Activated T-helper 17 cell treated with anti-CD3 and anti-CD28 coated beads, Interleukin-2, amount 50 U/mL, for 72 hours (primary cell): Measurements from ENCODE around the gene AFP. TPM values are rescaled to one million over a fixed set of nuclear protein-coding genes. Genes with fewer than 3 reads are reported as not detected.

Experiments used
- ATAC-seq: fragments of 150-1000 bp; cut with Tn5 transposase; replicated peaks from 2 replicates; pipeline ENCODE4 v1.10.0; 2021; ENCODE audit warnings: mild to moderate bottlenecking, moderate library complexity
- H3K27ac Mint-ChIP-seq: one replicate; pipeline ENCODE4 v1.8.0; 2022; ENCODE audit warnings: mixed read lengths
- H3K27me3 Mint-ChIP-seq: one replicate; pipeline ENCODE4 v1.8.0; 2022; ENCODE audit warnings: mixed read lengths
- H3K36me3 Mint-ChIP-seq: one replicate; pipeline ENCODE4 v1.8.0; 2022; ENCODE audit warnings: low read depth, mild to moderate bottlenecking, mixed read lengths
- H3K4me1 Mint-ChIP-seq: one replicate; pipeline ENCODE4 v1.8.0; 2022; ENCODE audit warnings: mixed read lengths
- H3K4me3 Mint-ChIP-seq: one replicate; pipeline ENCODE4 v1.8.0; 2022; ENCODE audit warnings: mild to moderate bottlenecking, mixed read lengths
- H3K9me3 Mint-ChIP-seq: one replicate; pipeline ENCODE4 v1.8.0; 2022; ENCODE audit warnings: mixed read lengths
- total RNA-seq, 2 donors: library from RNA; stranded (reverse); gene quantifications; one replicate each; pipeline ENCODE4 v1.2.3, GENCODE V29; 2022

The AFP gene
- total RNA-seq, 2 donors from 2014 or later = not detected

- no peak overlapping the region for H3K4me3 Mint-ChIP-seq
- H3K27ac Mint-ChIP-seq = no peak overlapping the region
- no peaks in the 10 kb centered on the region for H3K36me3 Mint-ChIP-seq
- H3K9me3 Mint-ChIP-seq = no peaks in the 10 kb centered on the region
- H3K4me1 Mint-ChIP-seq = no peaks in the 10 kb centered on the region
- no peak for ATAC-seq
- H3K27me3 Mint-ChIP-seq = no peaks in the 10 kb centered on the region
These were observed 26.8 kb upstream of the AFP start for GRCh38 chr4:73409012-73409862.

- Mint-ChIP-seq H3K36me3 (no peaks in the 10 kb centered on the region), H3K4me1 (no peaks in the 10 kb centered on the region), H3K4me3 (no peak overlapping the region), H3K27me3 (no peaks in the 10 kb centered on the region), H3K27ac (no peak overlapping the region), H3K9me3 (no peaks in the 10 kb centered on the region)
- ATAC-seq = no peak
These were observed 26.0 kb upstream of the AFP start for GRCh38 chr4:73409978-73410548.

- Mint-ChIP-seq H3K27me3 (no peaks in the 10 kb centered on the region), H3K4me1 (no peaks in the 10 kb centered on the region), H3K27ac (no peak overlapping the region), H3K4me3 (no peak overlapping the region), H3K36me3 (no peaks in the 10 kb centered on the region), H3K9me3 (no peaks in the 10 kb centered on the region)
- no peak for ATAC-seq
These were observed 24.9 kb upstream of the AFP start for GRCh38 chr4:73410916-73411730.

- Mint-ChIP-seq H3K27ac (no peak overlapping the region), H3K9me3 (no peaks in the 10 kb centered on the region), H3K36me3 (no peaks in the 10 kb centered on the region), H3K4me1 (no peaks in the 10 kb centered on the region), H3K4me3 (no peak overlapping the region), H3K27me3 (no peaks in the 10 kb centered on the region)
- no peak for ATAC-seq
These were observed 24.1 kb upstream of the AFP start for GRCh38 chr4:73411731-73412414.

- Mint-ChIP-seq H3K27me3 (no peaks in the 10 kb centered on the region), H3K4me1 (no peaks in the 10 kb centered on the region), H3K27ac (no peak overlapping the region), H3K4me3 (no peak overlapping the region), H3K36me3 (no peaks in the 10 kb centered on the region), H3K9me3 (no peaks in the 10 kb centered on the region)
- no peak for ATAC-seq
These were observed 22.7 kb upstream of the AFP start for GRCh38 chr4:73413294-73413755.

- no peak for ATAC-seq
- no peak overlapping the region for H3K4me3 Mint-ChIP-seq
- H3K9me3 Mint-ChIP-seq = no peaks in the 10 kb centered on the region
- no peak overlapping the region for H3K27ac Mint-ChIP-seq
- no peaks in the 10 kb centered on the region for H3K27me3 Mint-ChIP-seq
- no peaks in the 10 kb centered on the region for H3K4me1 Mint-ChIP-seq
- no peaks in the 10 kb centered on the region for H3K36me3 Mint-ChIP-seq
These were observed 21.1 kb upstream of the AFP start for GRCh38 chr4:73414936-73415271.

- H3K9me3 Mint-ChIP-seq = no peaks in the 10 kb centered on the region
- no peaks in the 10 kb centered on the region for H3K36me3 Mint-ChIP-seq
- no peaks in the 10 kb centered on the region for H3K4me1 Mint-ChIP-seq
- no peaks in the 10 kb centered on the region for H3K27me3 Mint-ChIP-seq
- H3K27ac Mint-ChIP-seq = no peak overlapping the region
- no peak overlapping the region for H3K4me3 Mint-ChIP-seq
- ATAC-seq = no peak
These were observed 20.2 kb upstream of the AFP start for GRCh38 chr4:73415807-73416238.

GRCh38 chr4:73416423-73417087, 19.5 kb upstream of the AFP start:
- ATAC-seq = no peak
- no peaks in the 10 kb centered on the region for H3K4me1 Mint-ChIP-seq
- H3K27me3 Mint-ChIP-seq = no peaks in the 10 kb centered on the region
- H3K36me3 Mint-ChIP-seq = no peaks in the 10 kb centered on the region
- H3K9me3 Mint-ChIP-seq = no peaks in the 10 kb centered on the region
- no peak overlapping the region for H3K27ac Mint-ChIP-seq
- no peak overlapping the region for H3K4me3 Mint-ChIP-seq

- Mint-ChIP-seq H3K9me3 (no peaks in the 10 kb centered on the region), H3K4me1 (no peaks in the 10 kb centered on the region), H3K36me3 (no peaks in the 10 kb centered on the region), H3K27ac (no peak overlapping the region), H3K27me3 (no peaks in the 10 kb centered on the region), H3K4me3 (no peak overlapping the region)
- ATAC-seq = no peak
These were observed 18.7 kb upstream of the AFP start for GRCh38 chr4:73417342-73417741.

- Mint-ChIP-seq H3K4me3 (no peak overlapping the region), H3K27me3 (no peaks in the 10 kb centered on the region), H3K9me3 (no peaks in the 10 kb centered on the region), H3K4me1 (no peaks in the 10 kb centered on the region), H3K27ac (no peak overlapping the region), H3K36me3 (no peaks in the 10 kb centered on the region)
- ATAC-seq = no peak
These were observed 18.0 kb upstream of the AFP start for GRCh38 chr4:73417973-73418372.

- no peak overlapping the region for H3K27ac Mint-ChIP-seq
- no peaks in the 10 kb centered on the region for H3K4me1 Mint-ChIP-seq
- no peaks in the 10 kb centered on the region for H3K27me3 Mint-ChIP-seq
- H3K9me3 Mint-ChIP-seq = no peaks in the 10 kb centered on the region
- H3K36me3 Mint-ChIP-seq = no peaks in the 10 kb centered on the region
- H3K4me3 Mint-ChIP-seq = no peak overlapping the region
- no peak for ATAC-seq
These were observed 17.3 kb upstream of the AFP start for GRCh38 chr4:73418677-73419076.

GRCh38 chr4:73419106-73420038, 16.6 kb upstream of the AFP start:
- Mint-ChIP-seq H3K4me1 (no peaks in the 10 kb centered on the region), H3K4me3 (no peak overlapping the region), H3K36me3 (no peaks in the 10 kb centered on the region), H3K9me3 (no peaks in the 10 kb centered on the region), H3K27me3 (no peaks in the 10 kb centered on the region), H3K27ac (no peak overlapping the region)
- ATAC-seq = no peak

GRCh38 chr4:73420615-73421014, 15.4 kb upstream of the AFP start:
- no peaks in the 10 kb centered on the region for H3K9me3 Mint-ChIP-seq
- H3K27me3 Mint-ChIP-seq = no peaks in the 10 kb centered on the region
- H3K4me3 Mint-ChIP-seq = no peak overlapping the region
- ATAC-seq = no peak
- H3K4me1 Mint-ChIP-seq = no peaks in the 10 kb centered on the region
- H3K27ac Mint-ChIP-seq = no peak overlapping the region
- no peaks in the 10 kb centered on the region for H3K36me3 Mint-ChIP-seq
